GM12874 (cell line): ENCODE measurements around the gene SH3YL1.

Experiments used
- TF ChIP-seq, protein P1 (sequence below): IDR thresholded peaks from 2 replicates; pipeline ENCODE4 v1.5.1; 2011; ENCODE audit warnings: low read depth, mild to moderate bottlenecking, control low read depth, low read length, moderate library complexity; ENCODE audit not compliant: insufficient read depth

The SH3YL1 gene

DNA sequence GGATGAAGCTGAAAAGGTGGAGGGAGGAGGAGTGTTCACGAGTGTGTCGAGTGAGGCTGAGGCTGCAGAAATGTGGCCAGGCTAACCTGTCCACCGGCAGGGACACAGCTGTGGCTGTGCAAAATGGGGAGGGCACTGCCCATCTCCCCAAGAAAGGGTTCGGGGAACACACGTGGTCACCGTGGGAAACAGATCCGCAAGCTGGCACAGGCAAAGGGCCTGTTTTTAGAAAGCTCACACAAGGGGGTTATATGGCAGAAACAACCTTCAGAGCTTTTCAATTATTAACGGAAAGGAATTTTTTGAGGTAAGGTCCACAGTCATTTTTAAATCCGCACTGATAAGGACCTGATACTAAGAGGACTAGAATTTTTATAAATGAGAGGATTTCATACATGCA, 35.7 kb downstream of the SH3YL1 start:
- TF ChIP-seq, protein P1, sequence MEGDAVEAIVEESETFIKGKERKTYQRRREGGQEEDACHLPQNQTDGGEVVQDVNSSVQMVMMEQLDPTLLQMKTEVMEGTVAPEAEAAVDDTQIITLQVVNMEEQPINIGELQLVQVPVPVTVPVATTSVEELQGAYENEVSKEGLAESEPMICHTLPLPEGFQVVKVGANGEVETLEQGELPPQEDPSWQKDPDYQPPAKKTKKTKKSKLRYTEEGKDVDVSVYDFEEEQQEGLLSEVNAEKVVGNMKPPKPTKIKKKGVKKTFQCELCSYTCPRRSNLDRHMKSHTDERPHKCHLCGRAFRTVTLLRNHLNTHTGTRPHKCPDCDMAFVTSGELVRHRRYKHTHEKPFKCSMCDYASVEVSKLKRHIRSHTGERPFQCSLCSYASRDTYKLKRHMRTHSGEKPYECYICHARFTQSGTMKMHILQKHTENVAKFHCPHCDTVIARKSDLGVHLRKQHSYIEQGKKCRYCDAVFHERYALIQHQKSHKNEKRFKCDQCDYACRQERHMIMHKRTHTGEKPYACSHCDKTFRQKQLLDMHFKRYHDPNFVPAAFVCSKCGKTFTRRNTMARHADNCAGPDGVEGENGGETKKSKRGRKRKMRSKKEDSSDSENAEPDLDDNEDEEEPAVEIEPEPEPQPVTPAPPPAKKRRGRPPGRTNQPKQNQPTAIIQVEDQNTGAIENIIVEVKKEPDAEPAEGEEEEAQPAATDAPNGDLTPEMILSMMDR, result no peak

DNA sequence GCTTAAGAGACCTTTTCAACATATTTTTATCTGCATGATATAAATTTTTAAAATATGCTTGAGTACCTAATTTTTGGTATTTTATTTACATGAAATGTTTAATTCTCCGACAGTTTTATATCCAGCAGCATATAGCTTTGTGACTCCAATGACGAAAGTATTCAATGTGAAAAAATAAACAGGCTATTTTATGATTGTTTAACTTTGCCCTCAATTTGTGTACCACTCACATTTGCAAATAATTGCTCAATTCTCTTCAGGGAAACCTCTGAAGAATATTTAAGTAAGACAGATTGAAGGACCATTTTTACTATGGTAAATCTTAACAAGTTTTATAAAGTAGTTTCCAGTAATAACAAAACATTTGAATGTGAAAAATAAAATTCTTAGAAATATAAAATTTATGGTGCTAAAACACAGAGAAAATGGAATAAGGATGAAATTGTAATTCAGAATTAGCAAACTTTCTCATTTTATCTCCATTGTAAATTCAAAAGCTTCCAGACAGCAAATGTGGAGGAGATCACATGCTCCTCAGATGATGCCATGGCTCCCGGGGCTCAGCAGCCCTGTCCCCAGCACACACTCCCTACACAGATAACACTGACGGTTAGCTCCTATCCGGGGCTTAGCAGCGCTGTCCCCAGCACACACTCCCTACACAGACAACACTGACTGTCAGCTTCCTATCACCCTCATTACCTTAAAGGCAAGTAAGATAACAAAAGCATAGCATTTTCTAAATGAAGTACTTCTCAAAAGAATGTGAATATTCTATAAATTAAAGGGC, 39.7 kb downstream of the SH3YL1 start:
- TF ChIP-seq, protein P1, result no peak

GRCh38 chr2:223451-223850, 40.4 kb downstream of the SH3YL1 start:
- TF ChIP-seq, protein P1, result no peak

GRCh38 chr2:216068-216467, 47.8 kb downstream of the SH3YL1 start:
- TF ChIP-seq, protein P1, result no peak

- TF ChIP-seq, protein P1, result no peak
Observed at GRCh38 chr2:213932-214693, 49.7 kb downstream of the SH3YL1 start.

DNA sequence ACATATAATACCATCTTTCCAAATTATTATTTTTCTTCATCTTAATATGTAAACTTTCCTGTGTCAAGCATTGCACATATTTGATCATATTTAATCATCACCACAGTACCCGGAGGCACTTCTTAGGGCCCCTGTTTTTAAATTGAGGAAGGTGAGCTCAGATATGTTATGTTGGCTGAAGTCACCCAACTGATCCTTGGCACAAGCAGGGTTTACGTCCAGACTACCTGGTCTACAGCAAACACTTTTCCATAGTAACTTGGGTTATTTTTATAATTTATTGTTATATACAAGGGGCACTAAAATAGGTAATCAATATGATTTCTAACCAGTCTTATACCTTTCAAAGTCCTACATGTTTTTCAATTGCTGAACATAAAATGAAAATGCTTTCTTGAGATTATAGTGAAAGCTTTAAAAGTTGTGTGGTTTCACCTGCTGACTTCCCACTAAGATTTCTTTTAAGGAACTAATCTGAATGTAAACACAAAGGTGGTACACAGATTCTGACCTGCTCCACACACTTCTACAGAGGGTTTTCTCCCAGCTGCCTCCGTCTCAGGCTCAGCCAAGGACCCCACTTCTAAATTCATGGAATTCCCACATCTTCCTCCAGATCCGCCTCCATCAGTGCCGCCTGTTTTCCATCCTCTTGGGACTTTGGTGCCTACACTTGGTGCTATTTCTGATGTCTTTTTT, 52.2 kb downstream of the SH3YL1 start:
- TF ChIP-seq, protein P1, result no peak

- TF ChIP-seq, protein P1, result no peak
Observed at GRCh38 chr2:210660-211059, 53.2 kb downstream of the SH3YL1 start.
